ENCODE data around the gene LIPC.

Gene LIPC

GRCh38 chr15:58405865-58406264 lies 25.9 kb upstream of the LIPC start:
- no peak for TF ChIP-seq CTCF (IDR thresholded peaks at IDR 0.05)
- Histone ChIP-seq H3K4me3 (ENCODE audit: low read depth in 1 of 2, low read length in 1 of 2) (no peak overlapping the region), H3K27me3 (no peaks in the 10 kb centered on the region), H3K9me3 (no peaks in the 10 kb centered on the region), H3K36me3 (no peaks in the 10 kb centered on the region), H3K27ac (no peak overlapping the region), H3K4me1 (ENCODE audit: control insufficient read depth in 1 of 2, insufficient read depth in 1 of 2, low read depth in 1 of 2, low read length in 1 of 2) (peaks cover 0 to 9% of the 10 kb centered on the region in 2 experiments)

GRCh38 chr15:58406811-58407210 lies 25.0 kb upstream of the LIPC start:
- H3K4me3 ChIP-seq (ENCODE audit: low read depth in 1 of 2, low read length in 1 of 2) = no peak overlapping the region

GRCh38 chr15:58407236-58407775 lies 24.5 kb upstream of the LIPC start:
- Histone ChIP-seq H3K36me3 (no peaks in the 10 kb centered on the region), H3K4me1 (ENCODE audit: control insufficient read depth in 1 of 2, insufficient read depth in 1 of 2, low read depth in 1 of 2, low read length in 1 of 2) (peaks cover 0 to 9% of the 10 kb centered on the region in 2 experiments)
- no peak for TF ChIP-seq CTCF (IDR thresholded peaks at IDR 0.05)

More at GRCh38 chr15:58406811-58407210, 25.0 kb upstream of the LIPC start:
- Histone ChIP-seq H3K27ac (no peak overlapping the region), H3K4me1 (ENCODE audit: control insufficient read depth in 1 of 2, insufficient read depth in 1 of 2, low read depth in 1 of 2, low read length in 1 of 2) (peaks cover 0 to 9% of the 10 kb centered on the region in 2 experiments), H3K9me3 (no peaks in the 10 kb centered on the region), H3K27me3 (no peaks in the 10 kb centered on the region), H3K36me3 (no peaks in the 10 kb centered on the region)
- no peak for TF ChIP-seq CTCF (IDR thresholded peaks at IDR 0.05)

GRCh38 chr15:58407778-58408177 lies 24.0 kb upstream of the LIPC start:
- no peak for TF ChIP-seq CTCF (IDR thresholded peaks at IDR 0.05)
- Histone ChIP-seq H3K27ac (no peak overlapping the region), H3K4me3 (ENCODE audit: low read depth in 1 of 2, low read length in 1 of 2) (no peak overlapping the region), H3K9me3 (no peaks in the 10 kb centered on the region), H3K4me1 (ENCODE audit: control insufficient read depth in 1 of 2, insufficient read depth in 1 of 2, low read depth in 1 of 2, low read length in 1 of 2) (peaks cover 0 to 9% of the 10 kb centered on the region in 2 experiments), H3K36me3 (no peaks in the 10 kb centered on the region), H3K27me3 (no peaks in the 10 kb centered on the region)

More at GRCh38 chr15:58407236-58407775, 24.5 kb upstream of the LIPC start:
- Histone ChIP-seq H3K27me3 (no peaks in the 10 kb centered on the region), H3K9me3 (no peaks in the 10 kb centered on the region), H3K4me3 (ENCODE audit: low read depth in 1 of 2, low read length in 1 of 2) (no peak overlapping the region), H3K27ac (no peak overlapping the region)

- Histone ChIP-seq H3K4me3 (ENCODE audit: low read depth in 1 of 2, low read length in 1 of 2) (no peak overlapping the region), H3K9me3 (no peaks in the 10 kb centered on the region), H3K36me3 (no peaks in the 10 kb centered on the region), H3K4me1 (ENCODE audit: control insufficient read depth in 1 of 2, insufficient read depth in 1 of 2, low read depth in 1 of 2, low read length in 1 of 2) (peaks cover 0 to 9% of the 10 kb centered on the region in 2 experiments), H3K27me3 (no peaks in the 10 kb centered on the region), H3K27ac (no peak overlapping the region)
- TF ChIP-seq CTCF (IDR thresholded peaks at IDR 0.05) = no peak
Observed at GRCh38 chr15:58409861-58410260, 21.9 kb upstream of the LIPC start.
